HCT116 (cell line): Measurements from ENCODE around the gene CPA1.

Source experiments
- CTCF ChIP-seq, 3 experiments: fragments of 200-600 bp in 1 of 3; sonication (generic) in 1 of 3; IDR thresholded peaks in 2 of 3; conservative IDR thresholded peaks in 1 of 3; 2 replicates each; pipeline ENCODE4 v1.5.1; 2012 to 2017; ENCODE audit warnings: low read depth in 2 of 3, low read length in 2 of 3, antibody characterized with exemption in 1 of 3, borderline replicate concordance in 1 of 3, control low read depth in 1 of 3, mild to moderate bottlenecking in 1 of 3, mixed read lengths in 1 of 3, mixed run types in 1 of 3, moderate library complexity in 1 of 3; ENCODE audit not compliant: insufficient read depth in 1 of 3
- EZH2phosphoT487 ChIP-seq: fragments of 200-600 bp; IDR thresholded peaks from 2 replicates; pipeline ENCODE4 v1.6.1; 2018; ENCODE audit warnings: antibody characterized with exemption, borderline replicate concordance
- MAX ChIP-seq: IDR thresholded peaks from 2 replicates; pipeline ENCODE4 v1.6.1; 2012
- POLR2A ChIP-seq: IDR thresholded peaks from 2 replicates; pipeline ENCODE4 v1.7.0; 2011; ENCODE audit warnings: borderline replicate concordance; ENCODE audit not compliant: insufficient read depth, insufficient read length; ENCODE audit errors: extremely low read depth
- POLR2AphosphoS5 ChIP-seq: IDR thresholded peaks from 2 replicates; pipeline ENCODE4 v1.6.1; 2011; ENCODE audit warnings: mild to moderate bottlenecking, low read depth, low read length, moderate library complexity
- RAD21 ChIP-seq: IDR thresholded peaks from 2 replicates; pipeline ENCODE4 v1.6.1; 2012; ENCODE audit warnings: low read depth, mild to moderate bottlenecking
- SRF ChIP-seq: IDR thresholded peaks from 2 replicates; pipeline ENCODE4 v1.6.1; 2012; ENCODE audit warnings: low read depth
- TF ChIP-seq, protein P1 (sequence below): IDR thresholded peaks from 2 replicates; pipeline ENCODE4 v1.6.1; 2012; ENCODE audit warnings: low read depth

GRCh38 chr7:130333832-130334231 is 46.5 kb upstream of the CPA1 start:
- TF ChIP-seq CTCF (IDR thresholded peaks at IDR 0.05 in 2 of 3, conservative IDR thresholded peaks at IDR 0.05 in 1 of 3; ENCODE audit: borderline replicate concordance in 1 of 3, insufficient read depth in 1 of 3, low read depth in 2 of 3, low read length in 2 of 3), result no peak
- no peak for TF ChIP-seq EZH2phosphoT487
- no peak for TF ChIP-seq POLR2AphosphoS5
- TF ChIP-seq MAX, result no peak
- TF ChIP-seq POLR2A, result no peak
- TF ChIP-seq, protein P1, sequence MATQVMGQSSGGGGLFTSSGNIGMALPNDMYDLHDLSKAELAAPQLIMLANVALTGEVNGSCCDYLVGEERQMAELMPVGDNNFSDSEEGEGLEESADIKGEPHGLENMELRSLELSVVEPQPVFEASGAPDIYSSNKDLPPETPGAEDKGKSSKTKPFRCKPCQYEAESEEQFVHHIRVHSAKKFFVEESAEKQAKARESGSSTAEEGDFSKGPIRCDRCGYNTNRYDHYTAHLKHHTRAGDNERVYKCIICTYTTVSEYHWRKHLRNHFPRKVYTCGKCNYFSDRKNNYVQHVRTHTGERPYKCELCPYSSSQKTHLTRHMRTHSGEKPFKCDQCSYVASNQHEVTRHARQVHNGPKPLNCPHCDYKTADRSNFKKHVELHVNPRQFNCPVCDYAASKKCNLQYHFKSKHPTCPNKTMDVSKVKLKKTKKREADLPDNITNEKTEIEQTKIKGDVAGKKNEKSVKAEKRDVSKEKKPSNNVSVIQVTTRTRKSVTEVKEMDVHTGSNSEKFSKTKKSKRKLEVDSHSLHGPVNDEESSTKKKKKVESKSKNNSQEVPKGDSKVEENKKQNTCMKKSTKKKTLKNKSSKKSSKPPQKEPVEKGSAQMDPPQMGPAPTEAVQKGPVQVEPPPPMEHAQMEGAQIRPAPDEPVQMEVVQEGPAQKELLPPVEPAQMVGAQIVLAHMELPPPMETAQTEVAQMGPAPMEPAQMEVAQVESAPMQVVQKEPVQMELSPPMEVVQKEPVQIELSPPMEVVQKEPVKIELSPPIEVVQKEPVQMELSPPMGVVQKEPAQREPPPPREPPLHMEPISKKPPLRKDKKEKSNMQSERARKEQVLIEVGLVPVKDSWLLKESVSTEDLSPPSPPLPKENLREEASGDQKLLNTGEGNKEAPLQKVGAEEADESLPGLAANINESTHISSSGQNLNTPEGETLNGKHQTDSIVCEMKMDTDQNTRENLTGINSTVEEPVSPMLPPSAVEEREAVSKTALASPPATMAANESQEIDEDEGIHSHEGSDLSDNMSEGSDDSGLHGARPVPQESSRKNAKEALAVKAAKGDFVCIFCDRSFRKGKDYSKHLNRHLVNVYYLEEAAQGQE, result no peak
- no peak for TF ChIP-seq SRF
- no peak for TF ChIP-seq RAD21
